Neutrophil (primary cell): ENCODE measurements around the gene ZIM2.
"Not testable (repeated sequence)": the region's sequence is repeated elsewhere in the genome, so short reads cannot be mapped to it uniquely, and the experiment has no call there.

ENCODE experiments used
- H3K27ac ChIP-seq: fragments of 200-600 bp; sonication (generic); 2 replicates; pipeline ENCODE4 v1.5.1; 2016; ENCODE audit warnings: mild to moderate bottlenecking, moderate library complexity
- H3K27me3 ChIP-seq: fragments of 200-600 bp; sonication (generic); 2 replicates; pipeline ENCODE4 v1.6.0; 2016; ENCODE audit warnings: mild to moderate bottlenecking
- H3K36me3 ChIP-seq: fragments of 200-600 bp; sonication (generic); 2 replicates; pipeline ENCODE4 v1.5.1; 2017
- H3K4me1 ChIP-seq, 2 experiments: fragments of 200-600 bp in 1 of 2; sonication (generic) in 1 of 2; 1 replicate in 1 of 2; 2 replicates in 1 of 2; pipeline versions ENCODE4 v1.5.1 to v1.6.1; 2013 to 2016; ENCODE audit warnings: low read depth in 1 of 2, low read length in 1 of 2, mild to moderate bottlenecking in 1 of 2, moderate library complexity in 1 of 2; ENCODE audit not compliant: control insufficient read depth in 1 of 2, insufficient read depth in 1 of 2
- H3K4me3 ChIP-seq, 2 experiments: fragments of 200-600 bp in 1 of 2; sonication (generic) in 1 of 2; 1 replicate in 1 of 2; 2 replicates in 1 of 2; pipeline ENCODE4 v1.5.1; 2013 to 2016; ENCODE audit warnings: low read depth in 1 of 2, low read length in 1 of 2, mild to moderate bottlenecking in 1 of 2, moderate library complexity in 1 of 2
- H3K9me3 ChIP-seq: fragments of 200-600 bp; sonication (generic); 2 replicates; pipeline ENCODE4 v1.5.1; 2016
- CTCF ChIP-seq: fragments of 200-600 bp; sonication (generic); IDR thresholded peaks from 2 replicates; pipeline ENCODE4 v1.5.1; 2016; ENCODE audit warnings: antibody characterized with exemption

ZIM2 gene

GRCh38 chr19:56864443-56865125, 24.1 kb upstream of the ZIM2 start:
- H3K27me3 ChIP-seq = no peaks in the 10 kb centered on the region
- H3K4me3 ChIP-seq = no peak overlapping the region
- H3K4me1 ChIP-seq = no peaks in the 10 kb centered on the region
- H3K36me3 ChIP-seq = no peaks in the 10 kb centered on the region
- no peak overlapping the region for H3K27ac ChIP-seq
- TF ChIP-seq CTCF = no peak
- peaks cover 18% of the 10 kb centered on the region for H3K9me3 ChIP-seq

- Histone ChIP-seq H3K4me3 (no peak overlapping the region), H3K27ac (no peak overlapping the region), H3K36me3 (no peaks in the 10 kb centered on the region), H3K27me3 (no peaks in the 10 kb centered on the region), H3K9me3 (peaks cover 18% of the 10 kb centered on the region), H3K4me1 (no peaks in the 10 kb centered on the region)
- no peak for TF ChIP-seq CTCF
Measured at GRCh38 chr19:56862741-56863140, 22.2 kb upstream of the ZIM2 start.

GRCh38 chr19:56860409-56860808, 19.9 kb upstream of the ZIM2 start:
- H3K27me3 ChIP-seq, H3K4me1 ChIP-seq, H3K36me3 ChIP-seq, H3K27ac ChIP-seq, H3K4me3 ChIP-seq: not testable (repeated sequence)
- H3K9me3 ChIP-seq = peaks cover 18% of the 10 kb centered on the region

GRCh38 chr19:56858026-56858425, 17.5 kb upstream of the ZIM2 start:
- H3K4me3 ChIP-seq = no peak overlapping the region
- H3K9me3 ChIP-seq = peaks cover 17% of the 10 kb centered on the region

GRCh38 chr19:56856822-56857221, 16.3 kb upstream of the ZIM2 start:
- Histone ChIP-seq H3K27me3 (no peaks in the 10 kb centered on the region), H3K36me3 (no peaks in the 10 kb centered on the region), H3K4me1 (no peaks in the 10 kb centered on the region), H3K27ac (no peak overlapping the region), H3K4me3 (no peak overlapping the region), H3K9me3 (peaks cover 17% of the 10 kb centered on the region)
- TF ChIP-seq CTCF = no peak

More at GRCh38 chr19:56858026-56858425, 17.5 kb upstream of the ZIM2 start:
- Histone ChIP-seq H3K4me1 (no peaks in the 10 kb centered on the region), H3K36me3 (no peaks in the 10 kb centered on the region), H3K27me3 (no peaks in the 10 kb centered on the region), H3K27ac (no peak overlapping the region)
- no peak for TF ChIP-seq CTCF

- not testable (repeated sequence) for H3K9me3 ChIP-seq, H3K4me1 ChIP-seq, H3K27ac ChIP-seq, H3K36me3 ChIP-seq, H3K4me3 ChIP-seq, H3K27me3 ChIP-seq
Measured at GRCh38 chr19:56852361-56852760, 11.8 kb upstream of the ZIM2 start.
